SU-DHL-6 (cell line): Measurements from ENCODE around the gene TM9SF4.
"Not testable (repeated sequence)": the region's sequence is repeated elsewhere in the genome, so short reads cannot be mapped to it uniquely, and the experiment has no call there.

Source experiments
- CTCF ChIP-seq: fragments of 200-600 bp; sonication (generic); IDR thresholded peaks from one replicate; pipeline ENCODE4 v1.5.1; 2017; ENCODE audit warnings: antibody characterized with exemption, mild to moderate bottlenecking, low read length, moderate library complexity; ENCODE audit not compliant: insufficient read depth, poor library complexity, severe bottlenecking
- EZH2phosphoT487 ChIP-seq: fragments of 200-600 bp; sonication (generic), shearing (Covaris generic); conservative IDR thresholded peaks from 2 replicates; pipeline ENCODE4 v1.6.1; 2018; ENCODE audit warnings: mild to moderate bottlenecking, antibody characterized with exemption, low read length, moderate library complexity, mixed read lengths

GRCh38 chr20:32193336-32193735, 83.8 kb downstream of the TM9SF4 start:
- TF ChIP-seq CTCF, EZH2phosphoT487: not testable (repeated sequence)
